Stomach (tissue), 4 donors: ENCODE results near the gene PRG2.

Source experiments
- CTCF ChIP-seq, 7 experiments: fragments of 450-650 bp in 4 of 7; fragments of 200-600 bp in 3 of 7; sonication (generic) in 3 of 7; IDR thresholded peaks; one replicate each; pipeline ENCODE4 v1.5.1; 2016 to 2019; ENCODE audit warnings: antibody characterized with exemption in 7 of 7, control low read depth in 2 of 7, mild to moderate bottlenecking in 1 of 7
- EP300 ChIP-seq: sonication (generic); formaldehyde crosslinking; IDR thresholded peaks from one replicate; pipeline ENCODE4 v1.6.1; 2017; ENCODE audit warnings: antibody characterized with exemption
- POLR2A ChIP-seq, 4 donors: fragments of 450-650 bp; IDR thresholded peaks; one replicate each; pipeline ENCODE4 v1.6.1; 2016; ENCODE audit warnings: antibody characterized with exemption in 4 of 4, control low read depth in 2 of 4, mild to moderate bottlenecking in 1 of 4, moderate library complexity in 1 of 4
- POLR2AphosphoS5 ChIP-seq, 3 donors: sonication (generic); formaldehyde crosslinking; IDR thresholded peaks; one replicate each; pipeline ENCODE4 v1.6.1; 2016; ENCODE audit warnings: antibody characterized with exemption in 3 of 3

DNA sequence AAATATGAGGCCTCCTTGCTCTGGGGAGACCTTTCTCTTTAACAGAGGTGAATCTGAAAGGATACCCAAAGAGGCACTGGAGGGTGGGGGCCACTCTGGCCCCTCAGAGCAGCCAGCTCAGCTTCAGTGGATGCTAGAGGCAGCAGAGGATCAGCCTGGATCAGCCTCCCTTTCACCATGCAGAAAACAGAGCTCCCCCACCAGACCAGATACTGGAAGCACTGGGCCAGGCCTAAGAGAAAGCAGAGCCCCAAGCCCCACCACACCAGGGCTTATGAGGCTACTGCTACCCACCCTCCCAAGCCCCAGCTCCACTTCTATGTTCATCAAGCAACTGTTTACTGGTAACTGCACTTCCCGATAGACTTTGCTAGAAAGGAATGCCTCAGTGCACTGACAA is 40.5 kb upstream of the PRG2 start:
- TF ChIP-seq CTCF (IDR thresholded peaks at IDR 0.05) = no peak
- TF ChIP-seq POLR2AphosphoS5 (IDR thresholded peaks at IDR 0.05) = no peak
- TF ChIP-seq POLR2A (IDR thresholded peaks at IDR 0.05) = no peak
- no peak for TF ChIP-seq EP300
